Panc1 (cell line): ENCODE measurements around the gene UBALD2. TPM values are rescaled to one million over a fixed set of nuclear protein-coding genes. Genes with fewer than 3 reads are reported as not detected.
A peak's percentile ranks its signal among the peaks of the same experiment; 100 is the strongest.
"Not testable (repeated sequence)": the region's sequence is repeated elsewhere in the genome, so short reads cannot be mapped to it uniquely, and the experiment has no call there.

Source experiments
- ATAC-seq: fragments of 200-7000 bp; cut with Tn5 transposase; 2 replicates; pipeline ENCODE4 v1.9.1; 2020; ENCODE audit warnings: mild to moderate bottlenecking, moderate library complexity
- BruUV-seq: library from RNA; stranded (reverse); fragments of 400-500 nt; replicated peaks from 2 replicates; lab custom pipeline; 2021; lab: Mats Ljungman, UMichigan
- CTCF ChIA-PET: fragments of 300-600 bp; sonication (Branson Sonifier 250); formaldehyde crosslinking; loops from one replicate; lab custom pipeline; 2022; ENCODE audit warnings: antibody characterized with exemption; lab: Charles Lee
- POLR2A ChIA-PET: fragments of 300-600 bp; sonication (Branson Sonifier 250); formaldehyde crosslinking; loops from one replicate; lab custom pipeline; 2022; ENCODE audit warnings: antibody characterized with exemption; lab: Charles Lee
- DNase-seq: peaks from one replicate; pipeline ENCODE4 v3.0.0-alpha.2; 2010; ENCODE audit warnings: low read depth, low spot score
- H3K27ac ChIP-seq: 2 replicates; pipeline ENCODE4 v1.5.1; 2011; ENCODE audit warnings: mild to moderate bottlenecking, low read length, inconsistent platforms
- H3K27me3 ChIP-seq: fragments of 200-500 bp; sonication (Bioruptor generic); 2 replicates; pipeline ENCODE4 v1.6.0; 2014; ENCODE audit warnings: low read length, inconsistent platforms; ENCODE audit not compliant: control insufficient read depth, insufficient read depth
- H3K36me3 ChIP-seq: fragments of 200-500 bp; sonication (Bioruptor generic); 2 replicates; pipeline ENCODE4 v1.5.1; 2014; ENCODE audit warnings: inconsistent platforms, mild to moderate bottlenecking, low read length, moderate library complexity; ENCODE audit not compliant: control insufficient read depth, insufficient read depth
- H3K4me1 ChIP-seq: 2 replicates; pipeline ENCODE4 v1.5.1; 2011; ENCODE audit warnings: inconsistent platforms, mild to moderate bottlenecking, low read length, moderate library complexity; ENCODE audit not compliant: control insufficient read depth, insufficient read depth
- H3K4me3 ChIP-seq, 2 experiments: 2 replicates each; pipeline ENCODE4 v1.5.1; 2011 to 2012; ENCODE audit warnings: low read depth in 2 of 2, low read length in 2 of 2, mild to moderate bottlenecking in 2 of 2, inconsistent platforms in 1 of 2, moderate library complexity in 1 of 2
- H3K9me3 ChIP-seq: fragments of 200-500 bp; sonication (Bioruptor generic); 2 replicates; pipeline ENCODE4 v1.5.1; 2014; ENCODE audit warnings: low read depth, mild to moderate bottlenecking, inconsistent platforms, low read length, moderate library complexity; ENCODE audit not compliant: control insufficient read depth, insufficient read depth
- CTCF ChIP-seq: fragments of 450-650 bp; IDR thresholded peaks from 2 replicates; pipeline ENCODE4 v1.5.1; 2017; ENCODE audit warnings: mild to moderate bottlenecking
- POLR2AphosphoS5 ChIP-seq: IDR thresholded peaks from 2 replicates; pipeline ENCODE4 v1.6.1; 2012; ENCODE audit warnings: mild to moderate bottlenecking, low read depth, low read length, moderate library complexity
- REST ChIP-seq, 2 experiments: IDR thresholded peaks; 2 replicates each; pipeline ENCODE4 v1.6.1; 2011 to 2012; ENCODE audit warnings: low read depth in 2 of 2, control low read depth in 1 of 2, low read length in 1 of 2, mild to moderate bottlenecking in 1 of 2, moderate library complexity in 1 of 2; ENCODE audit not compliant: insufficient read depth in 1 of 2
- SIN3A ChIP-seq: IDR thresholded peaks from 2 replicates; pipeline ENCODE4 v1.6.1; 2012; ENCODE audit warnings: low read depth, mild to moderate bottlenecking, low read length, moderate library complexity, borderline replicate concordance; ENCODE audit not compliant: insufficient read depth
- TCF7L2 ChIP-seq: IDR thresholded peaks from 2 replicates; pipeline ENCODE4 v1.6.1; 2011; ENCODE audit warnings: mild to moderate bottlenecking, low read depth, low read length, inconsistent platforms
- in situ Hi-C: cut with HindIII; loops from 2 replicates; pipeline ENCODE4 v1.10.0; 2016; ENCODE audit warnings: low sequenced_read_pairs, low pct_unique_long_range_greater_than_20kb
- intact Hi-C: fragments of 100-400 bp; cut with micrococcal nuclease; formaldehyde crosslinking; loops from one replicate; pipeline ENCODE4 v1.10.0; 2022; ENCODE audit not compliant: unreplicated experiment
- total RNA-seq: library from RNA; stranded (reverse); gene quantifications from one replicate; pipeline ENCODE4 v1.2.1, GENCODE V29; 2021; ENCODE audit not compliant: unreplicated experiment

Gene UBALD2
- total RNA-seq, 1 experiment from 2014 or later, result 30.0 TPM

- Histone ChIP-seq H3K27me3 (no peaks in the 10 kb centered on the region), H3K4me3 (no peak overlapping the region), H3K27ac (no peak overlapping the region), H3K4me1 (peaks cover 5% of the 10 kb centered on the region; the same call in 1 of the 2 replicates), H3K9me3 (no peaks in the 10 kb centered on the region), H3K36me3 (no peaks in the 10 kb centered on the region)
- ATAC-seq (peak; percentile 35), DNase-seq (no peak)
- in situ Hi-C loops, result no loop called here
- ChIA-PET POLR2A (no interaction called here), CTCF (interaction anchor here (0.6 to 2.8 kb wide), 8 partner anchors 55 to 154 kb away, joined by 3 to 14 read pairs (median 4); partner anchors contain the start of gene SPHK1)
- intact Hi-C loops, result no loop called here
- no peak for TF ChIP-seq SIN3A
- no peak for TF ChIP-seq POLR2AphosphoS5
- no peak for TF ChIP-seq REST (IDR thresholded peaks at IDR 0.05; ENCODE audit: insufficient read depth in 1 of 2, low read depth in 2 of 2, low read length in 1 of 2)
- TF ChIP-seq TCF7L2, result no peak
- no peak for TF ChIP-seq CTCF
- no TSS peak for BruUV-seq
These were observed 39.3 kb downstream of the UBALD2 start for GRCh38 chr17:76304226-76305134.

DNA sequence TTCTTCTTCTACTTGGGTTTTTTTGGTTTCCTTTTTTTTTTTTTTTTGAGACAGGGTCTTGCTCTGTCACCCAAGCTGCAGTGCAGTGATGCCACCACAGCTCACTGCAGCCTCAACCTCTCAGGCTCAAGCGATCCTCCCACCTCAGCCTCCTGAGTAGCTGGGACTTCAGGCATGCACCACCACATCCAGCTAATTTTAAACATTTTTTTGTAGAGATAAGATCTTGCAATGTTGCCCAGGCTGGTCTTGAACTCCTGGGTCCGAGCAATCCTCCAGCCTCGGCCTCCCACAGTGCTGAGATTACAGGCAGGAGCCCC lies 39.9 kb downstream of the UBALD2 start:
- H3K4me3 ChIP-seq, DNase-seq, ATAC-seq, H3K36me3 ChIP-seq, H3K27ac ChIP-seq, POLR2A ChIA-PET, BruUV-seq, H3K4me1 ChIP-seq, in situ Hi-C loops, intact Hi-C loops, H3K27me3 ChIP-seq, H3K9me3 ChIP-seq: not testable (repeated sequence)
- CTCF ChIA-PET, result interaction anchor here (0.9 to 2.8 kb wide), 2 partner anchors 67 to 93 kb away, joined by 3 to 14 read pairs; no protein-coding TSS in a partner anchor
